Naive thymus-derived CD8-positive, alpha-beta T cell (primary cell): ENCODE measurements around the gene FOXP2. TPM values are rescaled to one million over a fixed set of nuclear protein-coding genes. Genes with fewer than 3 reads are reported as not detected.

ENCODE experiments used
- ATAC-seq, 2 donors: fragments of 150-1000 bp; cut with Tn5 transposase in 1 of 2; sonication (Bioruptor Pico), chemical (Tn5 transposase) in 1 of 2; 1 replicate in 1 of 2; 2 replicates in 1 of 2; pipeline ENCODE4 v1.10.0; 2021; ENCODE audit warnings: mild to moderate bottlenecking in 2 of 2, moderate library complexity in 2 of 2
- POLR2A ChIA-PET: fragments of 350-600 bp; sonication (Branson Sonifier 250); formaldehyde crosslinking; loops from one replicate; lab custom pipeline; 2021; ENCODE audit warnings: antibody characterized with exemption; lab: Charles Lee
- DNase-seq, 10 donors: peaks; one replicate each; pipeline versions ENCODE4 v3.0.0 to v3.0.0-alpha.2; 2020 to 2022
- H3K27ac Mint-ChIP-seq, 10 donors: one replicate each; pipeline ENCODE4 v1.8.0; 2020 to 2022; ENCODE audit warnings: mild to moderate bottlenecking in 10 of 10, mixed read lengths in 10 of 10, moderate library complexity in 4 of 10, inconsistent platforms in 1 of 10
- H3K27me3 Mint-ChIP-seq, 5 donors: one replicate each; pipeline ENCODE4 v1.8.0; 2021 to 2022; ENCODE audit warnings: mixed read lengths in 5 of 5
- H3K36me3 Mint-ChIP-seq, 3 donors: one replicate each; pipeline ENCODE4 v1.8.0; 2020 to 2022; ENCODE audit warnings: mixed read lengths in 3 of 3, mild to moderate bottlenecking in 2 of 3, inconsistent platforms in 1 of 3
- H3K4me1 Mint-ChIP-seq, 4 donors: one replicate each; pipeline ENCODE4 v1.8.0; 2021 to 2022; ENCODE audit warnings: mixed read lengths in 4 of 4
- H3K4me3 Mint-ChIP-seq, 10 donors: one replicate each; pipeline ENCODE4 v1.8.0; 2020 to 2022; ENCODE audit warnings: mild to moderate bottlenecking in 10 of 10, mixed read lengths in 10 of 10, moderate library complexity in 6 of 10, inconsistent platforms in 1 of 10
- H3K9me3 Mint-ChIP-seq, 9 donors: one replicate each; pipeline ENCODE4 v1.8.0; 2020 to 2022; ENCODE audit warnings: mixed read lengths in 9 of 9, mild to moderate bottlenecking in 3 of 9, inconsistent platforms in 1 of 9, moderate library complexity in 1 of 9
- polyA plus RNA-seq, 3 donors: library from polyadenylated mRNA; unstranded; fragments of 300-500 nt; fragmentation: Illumina TruSeq; gene quantifications; one replicate each; pipeline ENCODE4 v1.2.3, GENCODE V29; 2021
- total RNA-seq, 8 experiments: library from RNA in 2 of 8; stranded (reverse) in 2 of 8; gene quantifications; one replicate each; pipeline ENCODE4 v1.2.3 and lab custom pipeline; 2021 to 2026

The FOXP2 gene
- total and polyA plus RNA-seq, 5 experiments from 2014 or later = not detected

- H3K4me3 Mint-ChIP-seq = no peak overlapping the region
Measured at GRCh38 chr7:114639451-114639850, 224.8 kb downstream of the FOXP2 start.

GRCh38 chr7:114644455-114644854 is 229.8 kb downstream of the FOXP2 start:
- POLR2A ChIA-PET = no interaction called here
- Mint-ChIP-seq H3K4me3 (no peak overlapping the region), H3K36me3 (no peaks in the 10 kb centered on the region), H3K27ac (no peak overlapping the region), H3K4me1 (no peaks in the 10 kb centered on the region), H3K27me3 (peaks cover 0 to 9% (median 2%) of the 10 kb centered on the region in 5 donors), H3K9me3 (peaks cover 0 to under 1% (median 0%) of the 10 kb centered on the region in 9 donors)
- no peak for DNase-seq
- no peak for ATAC-seq

More at GRCh38 chr7:114639451-114639850, 224.8 kb downstream of the FOXP2 start:
- H3K9me3 Mint-ChIP-seq = peaks cover 0 to 9% (median 0%) of the 10 kb centered on the region in 9 donors
- no peak for ATAC-seq
- H3K27ac Mint-ChIP-seq = no peak overlapping the region
- H3K27me3 Mint-ChIP-seq = peaks cover 0 to 5% (median 2%) of the 10 kb centered on the region in 5 donors
- H3K36me3 Mint-ChIP-seq = no peaks in the 10 kb centered on the region
- H3K4me1 Mint-ChIP-seq = no peaks in the 10 kb centered on the region
- POLR2A ChIA-PET = no interaction called here
- no peak for DNase-seq

- no peaks in the 10 kb centered on the region for H3K4me1 Mint-ChIP-seq
- no peak overlapping the region for H3K4me3 Mint-ChIP-seq
- no peak overlapping the region for H3K27ac Mint-ChIP-seq
- POLR2A ChIA-PET = no interaction called here
- no peaks in the 10 kb centered on the region for H3K36me3 Mint-ChIP-seq
- no peaks in the 10 kb centered on the region for H3K9me3 Mint-ChIP-seq
- ATAC-seq (no peak), DNase-seq (no peak)
- peaks cover 0 to 9% (median 2%) of the 10 kb centered on the region in 5 donors for H3K27me3 Mint-ChIP-seq
Measured at GRCh38 chr7:114645451-114645850, 230.8 kb downstream of the FOXP2 start.

- Mint-ChIP-seq H3K4me3 (no peak overlapping the region), H3K27me3 (peaks cover 0 to 9% (median 0%) of the 10 kb centered on the region in 5 donors), H3K4me1 (no peaks in the 10 kb centered on the region), H3K9me3 (no peaks in the 10 kb centered on the region), H3K36me3 (no peaks in the 10 kb centered on the region), H3K27ac (no peak overlapping the region)
- DNase-seq = no peak
- ATAC-seq = no peak
- POLR2A ChIA-PET = no interaction called here
Measured at GRCh38 chr7:114647518-114647917, 232.9 kb downstream of the FOXP2 start.

GRCh38 chr7:114648117-114648516 is 233.5 kb downstream of the FOXP2 start:
- no peak for ATAC-seq
- Mint-ChIP-seq H3K4me3 (no peak overlapping the region), H3K27me3 (peaks cover 0 to 9% (median 0%) of the 10 kb centered on the region in 5 donors), H3K4me1 (no peaks in the 10 kb centered on the region), H3K36me3 (no peaks in the 10 kb centered on the region), H3K9me3 (no peaks in the 10 kb centered on the region), H3K27ac (no peak overlapping the region)
- DNase-seq = no peak
- POLR2A ChIA-PET = no interaction called here

- POLR2A ChIA-PET = no interaction called here
- no peaks in the 10 kb centered on the region for H3K36me3 Mint-ChIP-seq
- DNase-seq (no peak), ATAC-seq (no peak)
- H3K27ac Mint-ChIP-seq = no peak overlapping the region
- peaks cover 0 to 9% (median 0%) of the 10 kb centered on the region in 5 donors for H3K27me3 Mint-ChIP-seq
- H3K9me3 Mint-ChIP-seq = no peaks in the 10 kb centered on the region
- H3K4me1 Mint-ChIP-seq = no peaks in the 10 kb centered on the region
- H3K4me3 Mint-ChIP-seq = no peak overlapping the region
Measured at GRCh38 chr7:114648680-114649079, 234.1 kb downstream of the FOXP2 start.

- no peak overlapping the region for H3K4me3 Mint-ChIP-seq
- ATAC-seq = no peak
- POLR2A ChIA-PET = no interaction called here
Measured at GRCh38 chr7:114649689-114650088, 235.1 kb downstream of the FOXP2 start.

GRCh38 chr7:114650491-114650890 is 235.9 kb downstream of the FOXP2 start:
- POLR2A ChIA-PET = no interaction called here
- Mint-ChIP-seq H3K4me1 (no peaks in the 10 kb centered on the region), H3K27ac (no peak overlapping the region), H3K9me3 (no peaks in the 10 kb centered on the region), H3K4me3 (no peak overlapping the region), H3K36me3 (no peaks in the 10 kb centered on the region), H3K27me3 (no peaks in the 10 kb centered on the region)
- ATAC-seq (no peak), DNase-seq (no peak)

More at GRCh38 chr7:114649689-114650088, 235.1 kb downstream of the FOXP2 start:
- peaks cover 0 to 1% (median 0%) of the 10 kb centered on the region in 5 donors for H3K27me3 Mint-ChIP-seq
- no peak for DNase-seq
- H3K4me1 Mint-ChIP-seq = no peaks in the 10 kb centered on the region
- H3K27ac Mint-ChIP-seq = no peak overlapping the region
- H3K9me3 Mint-ChIP-seq = no peaks in the 10 kb centered on the region
- H3K36me3 Mint-ChIP-seq = no peaks in the 10 kb centered on the region

- H3K4me3 Mint-ChIP-seq = no peak overlapping the region
- H3K9me3 Mint-ChIP-seq = no peaks in the 10 kb centered on the region
- H3K27ac Mint-ChIP-seq = no peak overlapping the region
- H3K36me3 Mint-ChIP-seq = no peaks in the 10 kb centered on the region
- H3K4me1 Mint-ChIP-seq = no peaks in the 10 kb centered on the region
- DNase-seq (no peak), ATAC-seq (no peak)
- POLR2A ChIA-PET = no interaction called here
- no peaks in the 10 kb centered on the region for H3K27me3 Mint-ChIP-seq
Measured at GRCh38 chr7:114652041-114652440, 237.4 kb downstream of the FOXP2 start.

GRCh38 chr7:114653364-114654088 is 238.9 kb downstream of the FOXP2 start:
- Mint-ChIP-seq H3K9me3 (no peaks in the 10 kb centered on the region), H3K27me3 (no peaks in the 10 kb centered on the region), H3K27ac (no peak overlapping the region), H3K4me3 (no peak overlapping the region), H3K4me1 (no peaks in the 10 kb centered on the region), H3K36me3 (no peaks in the 10 kb centered on the region)
- POLR2A ChIA-PET = no interaction called here
- ATAC-seq (no peak), DNase-seq (no peak)

- POLR2A ChIA-PET = no interaction called here
- no peaks in the 10 kb centered on the region for H3K9me3 Mint-ChIP-seq
- H3K27ac Mint-ChIP-seq = no peak overlapping the region
- ATAC-seq (no peak), DNase-seq (no peak)
- H3K36me3 Mint-ChIP-seq = no peaks in the 10 kb centered on the region
- H3K4me1 Mint-ChIP-seq = no peaks in the 10 kb centered on the region
- no peak overlapping the region for H3K4me3 Mint-ChIP-seq
- no peaks in the 10 kb centered on the region for H3K27me3 Mint-ChIP-seq
Measured at GRCh38 chr7:114656466-114656865, 241.9 kb downstream of the FOXP2 start.

GRCh38 chr7:114657279-114657678 is 242.7 kb downstream of the FOXP2 start:
- Mint-ChIP-seq H3K4me1 (no peaks in the 10 kb centered on the region), H3K9me3 (no peaks in the 10 kb centered on the region), H3K27me3 (no peaks in the 10 kb centered on the region), H3K4me3 (no peak overlapping the region), H3K27ac (no peak overlapping the region), H3K36me3 (no peaks in the 10 kb centered on the region)
- ATAC-seq (no peak), DNase-seq (no peak)
- POLR2A ChIA-PET = no interaction called here

GRCh38 chr7:114658216-114658615 is 243.6 kb downstream of the FOXP2 start:
- no peaks in the 10 kb centered on the region for H3K36me3 Mint-ChIP-seq
- no peak for ATAC-seq
- H3K4me3 Mint-ChIP-seq = no peak overlapping the region
- H3K4me1 Mint-ChIP-seq = no peaks in the 10 kb centered on the region
- H3K27me3 Mint-ChIP-seq = no peaks in the 10 kb centered on the region
- DNase-seq = no peak
- POLR2A ChIA-PET = no interaction called here
- H3K9me3 Mint-ChIP-seq = no peaks in the 10 kb centered on the region
- H3K27ac Mint-ChIP-seq = no peak overlapping the region
